ENCODE measurements around the gene NUSAP1. TPM values are rescaled to one million over a fixed set of nuclear protein-coding genes. Genes with fewer than 3 reads are reported as not detected.

Gene NUSAP1
- total RNA-seq, 1 experiment from 2014 or later = 146 TPM

DNA sequence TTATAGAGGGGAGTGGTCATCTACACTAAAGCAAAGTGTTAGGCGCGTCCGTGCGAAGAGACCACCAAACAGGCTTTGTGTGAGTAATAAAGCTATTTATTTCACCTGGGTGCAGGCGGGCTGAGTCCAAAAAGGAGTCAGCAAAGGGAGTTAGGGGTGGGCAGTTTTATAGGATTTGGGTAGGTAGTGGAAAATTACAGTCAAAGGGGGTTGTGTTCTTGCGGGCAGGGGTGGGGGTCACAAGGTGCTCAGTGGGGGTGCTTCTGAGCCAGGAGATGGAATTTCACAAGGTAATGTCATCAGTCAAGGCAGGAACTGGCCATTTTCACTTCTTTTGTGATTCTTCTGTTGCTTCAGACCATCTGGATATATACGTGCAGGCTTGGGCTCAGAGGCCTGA is 47.4 kb upstream of the NUSAP1 start:
- no peaks in the 10 kb centered on the region for H3K9me3 ChIP-seq (ENCODE audit: control insufficient read depth in 1 of 2, insufficient read depth in 1 of 2, low read depth in 1 of 2, low read length in 2 of 2)
- peak overlapping the region; percentile 78 for H3K4me2 ChIP-seq (ENCODE audit: low read length)
- H3K27me3 ChIP-seq (ENCODE audit: insufficient read depth, low read length) = no peaks in the 10 kb centered on the region
- H3K4me3 ChIP-seq (replicated peaks in 1 of 2; ENCODE audit: low read depth in 1 of 2, low read length in 2 of 2) = peak overlapping the region; percentile 71 to 84
- no TSS peak for BruUV-seq (replicated peaks)
- peaks cover 9 to 32% of the 10 kb centered on the region in 2 experiments; a peak in 3 of 4 replicates for H3K4me1 ChIP-seq (ENCODE audit: control insufficient read depth in 1 of 2, insufficient read depth in 2 of 2, low read length in 2 of 2)
- peaks cover 22 to 37% of the 10 kb centered on the region in 2 experiments for H3K36me3 ChIP-seq (ENCODE audit: control insufficient read depth in 1 of 2, insufficient read depth in 2 of 2, low read length in 2 of 2)
- ATAC-seq (no peak), DNase-seq (ENCODE audit: low read depth, low spot score) (no peak)
- H3K9me2 ChIP-seq (ENCODE audit: insufficient read depth) = no peaks in the 10 kb centered on the region
- peaks cover 58% of the 10 kb centered on the region for H3K79me2 ChIP-seq (ENCODE audit: insufficient read depth, low read length)
- no peak overlapping the region for H2AFZ ChIP-seq (ENCODE audit: low read depth, low read length, poor library complexity, severe bottlenecking)
- H3K9ac ChIP-seq (ENCODE audit: low read length) = peak overlapping the region; percentile 96
- intact Hi-C loops (cut with micrococcal nuclease) = no loop called here
- ChIA-PET RAD21 (ENCODE audit: low non-redundant PET in 1 of 2, low total read pairs in 2 of 2, uncharacterized antibody in 2 of 2, unreplicated experiment in 2 of 2) (no interaction called here), POLR2A (no interaction called here), CTCF (no interaction called here)
- no peak overlapping the region for H3K27ac ChIP-seq (ENCODE audit: low read depth, low read length)
- TF ChIP-seq TCF7L2 (IDR thresholded peaks at IDR 0.05; ENCODE audit: borderline replicate concordance, extremely low read depth, insufficient read depth, insufficient read length) = no peak
- 0 out of 2 replicates have a peak, but pooled peaks cover 7% of the 10 kb centered on the region for H4K20me1 ChIP-seq (ENCODE audit: insufficient read depth)

DNA sequence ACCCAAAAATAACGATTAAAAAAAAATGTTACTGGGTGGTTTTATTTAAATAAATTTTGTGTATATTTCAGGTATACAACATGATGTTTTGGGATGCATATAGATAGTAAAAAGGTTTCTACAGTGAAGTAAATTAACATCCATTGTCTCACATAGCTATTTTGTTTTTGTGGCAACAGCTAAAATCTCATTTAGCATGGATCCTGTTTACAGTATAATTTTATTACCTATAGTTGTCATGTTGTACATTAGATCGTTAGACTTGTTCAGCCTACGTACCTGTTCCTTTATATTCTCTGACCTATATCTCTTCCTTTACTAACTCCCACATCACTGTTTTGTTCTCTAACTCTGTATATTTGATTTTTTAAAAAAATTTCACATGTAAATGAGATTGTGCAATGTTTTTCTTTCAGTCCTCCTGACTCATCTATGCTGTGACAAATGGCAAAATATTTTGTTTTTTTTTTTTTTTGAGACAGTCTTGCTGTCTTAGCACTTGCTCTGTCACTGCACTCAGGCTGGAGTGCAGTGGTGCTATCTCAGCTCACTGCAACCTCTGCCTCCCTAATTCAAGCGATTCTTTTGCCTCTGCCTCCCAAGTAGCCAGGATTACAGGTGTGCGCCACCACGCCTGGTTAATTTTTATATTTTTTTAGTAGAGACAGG is 45.9 kb upstream of the NUSAP1 start:
- Histone ChIP-seq H4K20me1 (ENCODE audit: insufficient read depth) (0 out of 2 replicates have a peak, but pooled peaks cover 7% of the 10 kb centered on the region), H3K4me3 (replicated peaks in 1 of 2; ENCODE audit: low read depth in 1 of 2, low read length in 2 of 2) (no peak overlapping the region), H3K4me2 (ENCODE audit: low read length) (no peak overlapping the region), H3K36me3 (ENCODE audit: control insufficient read depth in 1 of 2, insufficient read depth in 2 of 2, low read length in 2 of 2) (peaks cover 22 to 40% of the 10 kb centered on the region in 2 experiments), H3K27ac (ENCODE audit: low read depth, low read length) (no peak overlapping the region), H3K79me2 (ENCODE audit: insufficient read depth, low read length) (peaks cover 58% of the 10 kb centered on the region), H2AFZ (ENCODE audit: low read depth, low read length, poor library complexity, severe bottlenecking) (no peak overlapping the region), H3K9ac (ENCODE audit: low read length) (no peak overlapping the region), H3K27me3 (ENCODE audit: insufficient read depth, low read length) (no peaks in the 10 kb centered on the region), H3K4me1 (ENCODE audit: control insufficient read depth in 1 of 2, insufficient read depth in 2 of 2, low read length in 2 of 2) (peaks cover 9 to 27% of the 10 kb centered on the region in 2 experiments; a peak in 3 of 4 replicates), H3K9me3 (ENCODE audit: control insufficient read depth in 1 of 2, insufficient read depth in 1 of 2, low read depth in 1 of 2, low read length in 2 of 2) (no peaks in the 10 kb centered on the region), H3K9me2 (ENCODE audit: insufficient read depth) (no peaks in the 10 kb centered on the region)
- ChIA-PET RAD21 (ENCODE audit: low non-redundant PET in 1 of 2, low total read pairs in 2 of 2, uncharacterized antibody in 2 of 2, unreplicated experiment in 2 of 2) (no interaction called here), CTCF (no interaction called here), POLR2A (no interaction called here)
- no TSS peak for BruUV-seq (replicated peaks)
- ATAC-seq (no peak), DNase-seq (ENCODE audit: low read depth, low spot score) (no peak)
- intact Hi-C loops (cut with micrococcal nuclease) = no loop called here
- TF ChIP-seq ATF3 (IDR thresholded peaks at IDR 0.05) (no peak), YY1 (IDR thresholded peaks at IDR 0.05; ENCODE audit: extremely low read depth, insufficient replicate concordance, low read depth, low read length) (no peak), SRF (IDR thresholded peaks at IDR 0.05; ENCODE audit: low read depth) (no peak), POLR2A (IDR thresholded peaks at IDR 0.05; ENCODE audit: borderline replicate concordance, extremely low read depth, insufficient read depth, insufficient read length) (no peak), EZH2 (IDR thresholded peaks at IDR 0.05) (no peak), SIN3A (IDR thresholded peaks at IDR 0.05; ENCODE audit: low read depth) (no peak), CEBPB (IDR thresholded peaks at IDR 0.05; ENCODE audit: low read depth) (no peak), SP1 (IDR thresholded peaks at IDR 0.05; ENCODE audit: low read depth) (no peak), EGR1 (IDR thresholded peaks at IDR 0.05; ENCODE audit: low read depth) (no peak)

All from HCT116 (cell line).